CMK (cell line): ENCODE data around the gene MRPS18A.
"Not testable (repeated sequence)": the region's sequence is repeated elsewhere in the genome, so short reads cannot be mapped to it uniquely, and the experiment has no call there.

Experiments used
- DNase-seq: peaks from one replicate; pipeline ENCODE4 v3.0.0-alpha.2; 2010; ENCODE audit warnings: low read depth

Gene MRPS18A

GRCh38 chr6:43717389-43717788 lies 29.8 kb upstream of the MRPS18A start:
- DNase-seq, result no peak

GRCh38 chr6:43716099-43716498 lies 28.5 kb upstream of the MRPS18A start:
- no peak for DNase-seq

DNA sequence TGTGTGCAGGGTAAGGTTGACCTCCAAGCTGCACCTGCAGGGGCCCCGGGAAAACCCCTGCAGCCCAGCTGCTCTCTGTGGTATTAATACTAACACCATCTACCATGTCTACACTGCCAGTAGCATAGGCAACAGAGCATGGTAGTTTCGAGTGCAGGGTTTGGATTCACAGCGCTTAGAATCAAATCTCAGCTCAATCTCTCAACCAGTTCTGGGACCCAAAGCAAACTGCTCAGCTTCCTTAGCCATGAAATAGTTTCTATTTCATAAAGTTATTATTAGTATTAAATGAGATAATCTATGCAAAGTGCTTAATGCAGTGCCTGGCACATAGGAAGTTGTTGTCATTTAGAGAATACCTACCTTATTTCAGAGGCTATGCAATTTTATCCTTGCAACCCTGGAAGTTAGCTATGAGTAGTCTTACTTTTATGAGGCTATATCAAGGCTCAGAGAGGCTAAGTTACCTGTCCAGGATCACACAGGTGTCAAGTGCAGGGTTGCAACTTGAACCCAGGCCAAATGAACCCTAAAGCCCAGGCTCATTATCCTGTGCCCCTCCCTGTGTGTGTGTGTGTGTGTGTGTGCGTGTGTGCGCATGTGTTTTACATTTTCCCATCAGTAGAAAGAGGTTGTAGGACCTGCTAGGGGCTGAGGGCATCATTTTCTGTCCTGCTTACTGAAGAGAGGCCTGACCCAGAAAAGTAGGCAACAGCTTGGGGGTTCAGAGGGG lies 27.6 kb upstream of the MRPS18A start:
- DNase-seq, result no peak

DNA sequence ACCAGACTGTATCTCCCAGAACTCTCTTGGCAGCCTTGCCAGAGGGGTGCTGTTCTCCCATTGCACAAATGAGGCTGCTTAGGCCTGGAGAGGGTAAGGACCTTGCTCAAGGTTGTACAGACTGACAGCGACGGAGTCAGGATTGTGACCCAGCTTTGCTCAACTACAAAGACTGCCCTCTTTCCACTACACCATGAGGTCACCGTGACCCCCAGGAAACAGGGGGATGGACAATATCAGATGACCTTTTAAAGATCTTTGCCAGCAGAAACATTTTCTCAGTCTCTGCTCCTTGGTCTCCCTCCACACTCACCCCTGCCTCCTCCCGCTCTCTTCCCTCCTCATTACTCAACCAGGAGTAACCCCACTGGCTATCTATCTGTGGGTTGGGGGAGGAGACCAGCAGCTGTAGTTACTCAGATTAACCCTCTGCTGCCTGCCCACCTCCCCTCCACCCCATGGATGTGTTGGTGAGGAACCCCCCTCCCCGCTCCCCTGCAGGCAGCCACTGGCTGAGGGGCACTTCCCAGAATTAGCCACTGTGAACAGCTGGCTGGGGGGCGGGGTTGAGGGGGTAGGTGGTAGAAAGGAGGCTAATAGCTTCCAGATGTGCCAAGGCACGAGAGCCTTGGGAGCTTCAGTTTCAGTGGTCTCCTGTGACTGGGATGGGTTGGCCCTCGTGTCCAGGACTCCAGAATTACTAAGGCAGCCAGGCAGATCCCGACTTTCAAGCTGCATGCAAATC lies 26.9 kb upstream of the MRPS18A start:
- DNase-seq, result peak; percentile 36

- DNase-seq, result no peak
Measured at GRCh38 chr6:43713643-43714310, 26.2 kb upstream of the MRPS18A start.

GRCh38 chr6:43712579-43712978 lies 25.0 kb upstream of the MRPS18A start:
- no peak for DNase-seq

DNA sequence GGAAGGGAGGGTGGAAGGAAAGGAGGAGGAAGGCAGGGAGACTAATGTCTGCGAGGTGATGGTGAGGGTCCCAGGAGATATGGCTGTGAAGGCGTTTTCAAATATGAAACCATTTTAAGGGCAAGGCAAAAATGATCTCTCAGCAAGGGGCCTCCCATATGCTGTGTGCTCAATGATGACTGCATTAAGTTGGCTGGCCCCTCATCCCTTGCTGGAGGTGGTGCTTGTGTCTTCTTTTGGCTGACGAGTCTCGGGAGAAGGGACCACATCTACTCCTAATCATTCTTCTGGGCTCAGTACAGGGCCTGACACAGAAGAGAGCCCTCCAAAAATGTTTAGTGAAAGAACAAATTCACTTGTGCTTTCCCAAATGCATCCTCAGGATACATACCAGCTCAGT lies 23.0 kb upstream of the MRPS18A start:
- DNase-seq, result no peak

GRCh38 chr6:43709654-43710303 lies 22.2 kb upstream of the MRPS18A start:
- no peak for DNase-seq

DNA sequence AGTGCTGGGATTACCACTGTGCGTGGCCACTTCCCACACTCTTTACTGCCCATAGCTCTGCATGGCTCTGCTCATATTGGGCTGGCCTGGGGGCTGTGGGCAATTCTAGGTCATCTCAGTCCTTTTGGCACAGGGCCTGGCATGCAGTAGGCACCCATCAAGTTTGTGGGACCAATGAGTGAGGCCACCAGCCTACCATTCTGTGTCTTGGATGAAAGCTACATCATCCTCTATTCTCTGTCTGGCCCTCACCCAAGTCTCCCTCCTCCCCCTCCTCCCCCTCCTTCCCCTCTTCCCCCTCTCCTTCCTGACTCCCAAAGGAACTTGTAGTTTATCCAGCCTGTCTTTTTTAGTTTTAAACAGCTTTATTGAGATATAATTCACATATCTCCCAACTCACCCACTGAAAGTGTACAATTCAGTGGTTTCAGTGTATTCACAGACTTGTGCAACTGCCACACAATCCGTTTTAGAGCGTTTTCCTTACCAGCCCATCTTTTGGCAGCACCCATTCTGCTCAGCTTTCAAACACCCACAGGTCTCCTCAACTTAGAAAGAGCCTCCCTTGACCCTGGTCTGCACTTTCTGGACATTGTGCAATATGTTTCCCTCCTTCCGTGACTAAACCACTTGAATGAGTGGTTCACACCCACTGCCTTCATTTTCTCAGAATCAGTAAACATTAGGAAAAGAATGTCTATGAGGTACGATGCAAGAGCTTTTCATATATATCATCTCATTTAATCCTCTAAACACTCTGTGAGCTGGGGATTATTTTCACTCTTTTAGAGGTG lies 21.5 kb upstream of the MRPS18A start:
- DNase-seq, result no peak

DNA sequence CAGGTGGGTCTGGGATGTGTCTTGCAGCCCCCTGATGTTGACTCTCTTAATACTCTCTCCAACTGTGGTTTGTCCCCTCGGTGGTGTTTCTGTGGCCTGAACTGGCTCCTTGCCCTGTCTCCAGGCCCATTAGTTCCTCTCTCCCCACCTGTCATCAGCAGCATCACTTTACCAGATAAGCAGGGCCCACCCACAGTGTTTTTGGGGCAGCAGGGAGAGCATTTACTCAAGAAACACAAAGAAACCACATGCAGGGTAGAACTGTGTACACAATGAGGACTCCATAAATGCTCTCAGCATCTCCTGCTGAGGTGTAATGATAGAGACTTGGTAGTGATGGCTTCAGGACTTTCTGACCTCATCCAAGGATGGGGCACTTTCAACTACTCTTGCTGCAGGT lies 20.2 kb upstream of the MRPS18A start:
- DNase-seq, result no peak

DNA sequence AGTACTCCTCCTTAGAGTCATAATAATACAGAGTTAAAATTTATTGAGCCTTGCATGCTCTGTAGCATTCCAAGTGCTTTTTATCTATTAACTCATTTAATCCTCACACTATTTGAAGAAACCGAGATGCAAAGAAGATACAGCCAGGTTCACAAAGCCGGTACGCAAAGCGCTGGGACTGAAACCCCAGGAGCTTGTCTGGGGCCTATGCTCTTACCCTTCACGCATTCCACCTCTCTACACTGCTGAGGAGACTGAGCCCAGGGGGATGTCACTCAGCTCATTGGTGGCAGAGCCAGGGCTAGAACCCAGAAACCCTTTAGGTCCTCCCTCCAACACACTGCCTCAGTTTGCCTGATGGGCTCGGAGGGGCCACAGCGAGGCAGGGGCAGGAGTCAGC lies 19.7 kb upstream of the MRPS18A start:
- no peak for DNase-seq

DNA sequence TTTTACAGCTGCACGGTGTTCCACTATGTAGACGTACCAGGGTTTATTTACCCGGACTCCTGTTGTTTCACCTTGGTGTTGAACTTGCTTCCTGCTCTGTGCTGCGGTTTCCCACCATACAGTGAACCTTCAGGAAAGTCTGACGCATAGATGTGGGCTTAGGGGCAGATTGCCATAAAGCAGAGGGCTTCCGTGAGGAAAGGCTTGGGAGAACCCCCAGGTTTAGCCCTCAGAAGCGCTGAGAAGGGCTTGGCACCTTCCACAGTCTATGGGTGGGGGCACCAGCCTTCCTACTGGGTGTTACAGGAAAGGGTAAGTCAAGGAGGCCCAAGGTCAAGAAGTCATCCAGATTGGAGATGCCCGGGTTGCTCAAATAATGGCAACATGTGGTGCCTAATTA lies 19.2 kb upstream of the MRPS18A start:
- DNase-seq, result no peak

- no peak for DNase-seq
Measured at GRCh38 chr6:43705996-43706395, 18.4 kb upstream of the MRPS18A start.

GRCh38 chr6:43703512-43704429 lies 16.2 kb upstream of the MRPS18A start:
- no peak for DNase-seq

- DNase-seq, result peak; percentile 83
Measured at GRCh38 chr6:43702534-43703440, 15.2 kb upstream of the MRPS18A start.

- no peak for DNase-seq
Measured at GRCh38 chr6:43702171-43702533, 14.6 kb upstream of the MRPS18A start.

DNA sequence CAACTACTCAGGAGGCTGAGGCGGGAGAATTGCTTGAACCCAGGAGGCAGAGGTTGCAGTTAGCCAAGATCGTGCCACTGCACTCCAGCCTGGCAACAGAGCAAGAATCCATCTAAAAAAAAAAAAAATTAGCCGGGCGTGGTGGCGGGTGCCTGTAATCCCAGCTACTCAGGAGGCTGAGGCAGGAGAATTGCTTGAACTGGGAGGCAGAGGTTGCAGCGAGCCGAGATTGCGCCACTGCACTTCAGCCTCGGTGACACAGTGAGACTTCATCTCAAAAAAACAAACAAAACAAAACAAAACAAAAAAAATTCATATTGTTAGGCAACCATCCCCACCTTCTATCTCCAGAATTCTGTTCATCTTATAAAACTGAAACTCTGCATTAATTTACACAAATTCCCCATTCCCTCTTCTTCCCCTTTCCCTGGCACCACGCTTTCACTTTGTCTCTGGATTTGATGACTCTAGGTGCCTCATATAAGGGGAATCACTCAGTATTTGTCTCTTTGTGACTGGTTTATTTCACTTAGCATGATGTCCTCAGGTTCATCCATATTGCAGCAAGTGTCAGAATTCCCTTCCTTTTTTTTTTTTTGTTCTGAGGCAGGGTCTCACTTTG lies 13.5 kb upstream of the MRPS18A start:
- DNase-seq, result not testable (repeated sequence)

DNA sequence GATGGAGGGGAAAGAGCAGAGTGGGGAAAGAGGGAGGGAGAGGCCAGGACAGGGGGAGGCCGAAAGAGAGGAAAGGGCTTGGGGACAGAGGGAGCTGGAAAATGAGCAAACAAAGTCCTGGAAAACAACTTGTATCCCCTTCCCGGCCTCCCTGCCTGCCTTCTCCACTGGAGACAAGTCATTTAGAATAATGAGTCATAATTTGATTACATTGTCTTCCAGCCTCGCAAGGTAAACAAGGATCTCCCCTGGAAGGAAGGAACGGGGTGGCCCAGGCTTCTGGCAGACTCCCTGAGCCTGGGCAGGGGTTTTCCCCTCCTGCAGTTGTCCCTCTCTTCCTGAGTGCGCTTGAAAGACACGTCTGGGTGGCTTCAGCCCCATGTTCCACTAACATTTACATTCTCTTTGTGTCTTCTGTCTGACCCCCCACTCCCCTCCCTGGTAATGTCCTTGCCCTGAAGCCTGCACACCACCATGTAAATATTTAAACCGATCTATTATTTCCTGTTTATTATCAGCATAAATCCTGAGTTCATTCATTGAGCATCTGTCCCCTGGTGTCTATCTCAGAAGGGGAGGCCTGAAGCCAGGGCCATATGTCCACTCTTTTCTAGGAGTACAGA lies 12.1 kb upstream of the MRPS18A start:
- DNase-seq, result no peak
